ENCODE measurements around the gene MORC3.

DNA sequence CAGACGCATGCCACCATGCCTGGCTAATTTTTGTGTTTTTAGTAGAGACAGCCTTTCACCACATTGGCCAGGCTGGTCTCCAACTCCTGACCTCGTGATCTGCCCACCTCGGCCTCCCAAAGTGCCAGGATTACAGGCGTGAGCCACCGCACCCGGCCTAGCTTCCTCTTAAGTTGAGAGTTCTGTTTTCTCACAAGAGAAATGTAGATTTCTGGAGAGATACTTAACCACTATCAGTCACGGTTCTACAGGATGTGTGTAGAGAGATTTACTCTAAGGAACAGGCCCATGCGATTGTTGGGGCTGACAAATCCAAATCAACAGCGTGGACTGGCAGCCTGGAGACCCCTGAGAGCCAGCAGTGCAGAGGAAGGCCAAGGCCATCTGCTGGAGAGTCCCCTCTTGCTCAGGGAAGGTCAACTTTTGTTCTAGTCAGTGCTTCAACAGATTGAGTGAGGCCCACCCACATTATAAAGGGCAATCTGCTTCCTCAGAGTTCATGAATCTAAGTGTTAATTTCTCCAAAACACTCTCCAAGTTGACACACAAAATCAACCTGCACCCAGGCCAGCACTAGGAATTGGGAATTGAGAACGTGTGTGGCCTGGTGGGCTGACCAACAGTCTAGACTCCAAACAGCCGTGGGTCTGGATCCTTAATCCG is 103.9 kb downstream of the MORC3 start:
- TF ChIP-seq FOXK2 (IDR thresholded peaks at IDR 0.05) (no peak), BHLHE40 (IDR thresholded peaks at IDR 0.05; ENCODE audit: borderline replicate concordance) (no peak), FOXM1 (IDR thresholded peaks at IDR 0.05; ENCODE audit: borderline replicate concordance) (no peak), PKNOX1 (IDR thresholded peaks at IDR 0.05) (no peak), SP1 (IDR thresholded peaks at IDR 0.05) (no peak), FOXA1 (IDR thresholded peaks at IDR 0.05) (no peak), CTBP1 (IDR thresholded peaks at IDR 0.05; ENCODE audit: borderline replicate concordance) (no peak), HDGF (IDR thresholded peaks at IDR 0.05; ENCODE audit: borderline replicate concordance) (no peak), ZNF384 (IDR thresholded peaks at IDR 0.05) (no peak), ELF4 (IDR thresholded peaks at IDR 0.05) (no peak), TARDBP (IDR thresholded peaks at IDR 0.05) (no peak)
